ENCODE measurements around the gene FAM53B. TPM values are rescaled to one million over a fixed set of nuclear protein-coding genes. Genes with fewer than 3 reads are reported as not detected.

Gene FAM53B
- total RNA-seq, 4 donors from 2014 or later = 140 to 253 (median 192) TPM

DNA sequence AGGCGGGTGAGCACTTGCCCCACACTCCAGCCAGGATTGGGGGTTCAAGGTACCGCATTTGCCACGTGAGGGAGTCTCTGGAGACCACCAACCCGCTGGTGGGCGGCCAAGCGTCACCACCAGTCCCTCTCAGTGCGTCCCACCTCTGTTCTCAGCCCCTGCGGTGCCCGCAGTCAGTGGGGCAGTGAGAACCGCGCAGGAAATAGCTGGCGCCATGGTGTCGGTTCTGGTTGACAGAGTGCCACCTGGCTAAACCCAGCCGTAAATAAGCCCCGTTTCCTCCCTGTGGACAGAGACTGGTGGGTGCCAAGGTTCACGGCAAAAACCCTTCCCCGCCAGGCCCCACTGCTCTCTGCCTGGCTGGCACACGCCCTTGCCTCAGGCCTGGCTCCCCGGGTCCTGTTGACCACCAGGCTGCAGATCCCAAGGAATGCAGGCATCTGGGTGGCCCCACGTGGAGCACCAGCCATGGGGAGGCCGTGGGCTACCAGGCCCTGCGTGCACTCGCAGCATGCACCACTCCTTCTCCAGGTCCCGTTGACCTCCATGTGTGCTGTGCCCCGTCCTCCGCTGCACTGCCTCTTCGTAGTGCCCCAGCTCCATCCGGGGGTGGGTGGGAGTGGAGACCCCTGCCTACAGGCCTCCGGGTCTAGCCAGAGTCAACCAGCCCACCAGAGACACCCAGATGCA lies 142.6 kb downstream of the FAM53B start:
- Histone ChIP-seq H3K27ac (no peak overlapping the region), H3K4me1 (peaks cover 0 to 8% of the 10 kb centered on the region in 2 donors), H3K4me3 (no peak overlapping the region), H3K36me3 (no peaks in the 10 kb centered on the region), H3K9me3 (no peaks in the 10 kb centered on the region), H3K27me3 (no peaks in the 10 kb centered on the region)
- TF ChIP-seq, protein P1, sequence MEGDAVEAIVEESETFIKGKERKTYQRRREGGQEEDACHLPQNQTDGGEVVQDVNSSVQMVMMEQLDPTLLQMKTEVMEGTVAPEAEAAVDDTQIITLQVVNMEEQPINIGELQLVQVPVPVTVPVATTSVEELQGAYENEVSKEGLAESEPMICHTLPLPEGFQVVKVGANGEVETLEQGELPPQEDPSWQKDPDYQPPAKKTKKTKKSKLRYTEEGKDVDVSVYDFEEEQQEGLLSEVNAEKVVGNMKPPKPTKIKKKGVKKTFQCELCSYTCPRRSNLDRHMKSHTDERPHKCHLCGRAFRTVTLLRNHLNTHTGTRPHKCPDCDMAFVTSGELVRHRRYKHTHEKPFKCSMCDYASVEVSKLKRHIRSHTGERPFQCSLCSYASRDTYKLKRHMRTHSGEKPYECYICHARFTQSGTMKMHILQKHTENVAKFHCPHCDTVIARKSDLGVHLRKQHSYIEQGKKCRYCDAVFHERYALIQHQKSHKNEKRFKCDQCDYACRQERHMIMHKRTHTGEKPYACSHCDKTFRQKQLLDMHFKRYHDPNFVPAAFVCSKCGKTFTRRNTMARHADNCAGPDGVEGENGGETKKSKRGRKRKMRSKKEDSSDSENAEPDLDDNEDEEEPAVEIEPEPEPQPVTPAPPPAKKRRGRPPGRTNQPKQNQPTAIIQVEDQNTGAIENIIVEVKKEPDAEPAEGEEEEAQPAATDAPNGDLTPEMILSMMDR (IDR thresholded peaks at IDR 0.05 in 4 of 5, conservative IDR thresholded peaks at IDR 0.05 in 1 of 5) = no peak
- no peak for TF ChIP-seq POLR2A (IDR thresholded peaks at IDR 0.05)
- ATAC-seq = no peak
- DNase-seq = no peak
- intact Hi-C loops (cut with DNase I; ENCODE audit: low total_unique reads) (no loop called here), in situ Hi-C loops (cut with MboI; ENCODE audit: low sequenced_read_pairs in 4 of 4) (no loop called here)

DNA sequence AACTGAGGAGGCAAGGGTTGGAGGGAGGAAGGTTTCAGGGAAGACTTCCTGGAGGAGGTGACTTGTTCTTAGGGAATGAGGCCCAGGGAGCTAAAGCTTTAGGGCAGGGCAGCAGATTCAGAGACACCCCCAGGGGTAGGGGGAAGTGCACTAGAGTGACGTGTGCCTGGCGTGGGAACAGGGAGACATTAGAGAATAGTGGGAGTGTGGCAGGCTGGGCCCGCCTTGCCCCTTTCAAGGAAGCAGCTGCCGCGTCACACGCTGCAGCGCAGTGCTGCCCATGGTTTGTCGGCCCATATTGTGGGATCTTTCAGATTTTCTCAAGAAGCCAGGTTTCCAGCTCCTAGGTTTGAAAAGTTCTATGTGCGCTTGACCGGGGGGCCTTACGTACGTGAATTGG lies 143.2 kb downstream of the FAM53B start:
- DNase-seq (no peak), ATAC-seq (no peak)
- TF ChIP-seq, protein P1 (IDR thresholded peaks at IDR 0.05 in 4 of 5, conservative IDR thresholded peaks at IDR 0.05 in 1 of 5) = no peak
- no peak for TF ChIP-seq POLR2A (IDR thresholded peaks at IDR 0.05)
- intact Hi-C loops (cut with DNase I; ENCODE audit: low total_unique reads) = no loop called here
- no peaks in the 10 kb centered on the region for H3K27me3 ChIP-seq
- H3K4me1 ChIP-seq = peaks cover 0 to 8% of the 10 kb centered on the region in 2 donors
- in situ Hi-C loops (cut with MboI; ENCODE audit: low sequenced_read_pairs in 4 of 4) = no loop called here
- H3K27ac ChIP-seq = no peak overlapping the region
- no peaks in the 10 kb centered on the region for H3K36me3 ChIP-seq
- H3K9me3 ChIP-seq = no peaks in the 10 kb centered on the region
- no peak overlapping the region for H3K4me3 ChIP-seq

DNA sequence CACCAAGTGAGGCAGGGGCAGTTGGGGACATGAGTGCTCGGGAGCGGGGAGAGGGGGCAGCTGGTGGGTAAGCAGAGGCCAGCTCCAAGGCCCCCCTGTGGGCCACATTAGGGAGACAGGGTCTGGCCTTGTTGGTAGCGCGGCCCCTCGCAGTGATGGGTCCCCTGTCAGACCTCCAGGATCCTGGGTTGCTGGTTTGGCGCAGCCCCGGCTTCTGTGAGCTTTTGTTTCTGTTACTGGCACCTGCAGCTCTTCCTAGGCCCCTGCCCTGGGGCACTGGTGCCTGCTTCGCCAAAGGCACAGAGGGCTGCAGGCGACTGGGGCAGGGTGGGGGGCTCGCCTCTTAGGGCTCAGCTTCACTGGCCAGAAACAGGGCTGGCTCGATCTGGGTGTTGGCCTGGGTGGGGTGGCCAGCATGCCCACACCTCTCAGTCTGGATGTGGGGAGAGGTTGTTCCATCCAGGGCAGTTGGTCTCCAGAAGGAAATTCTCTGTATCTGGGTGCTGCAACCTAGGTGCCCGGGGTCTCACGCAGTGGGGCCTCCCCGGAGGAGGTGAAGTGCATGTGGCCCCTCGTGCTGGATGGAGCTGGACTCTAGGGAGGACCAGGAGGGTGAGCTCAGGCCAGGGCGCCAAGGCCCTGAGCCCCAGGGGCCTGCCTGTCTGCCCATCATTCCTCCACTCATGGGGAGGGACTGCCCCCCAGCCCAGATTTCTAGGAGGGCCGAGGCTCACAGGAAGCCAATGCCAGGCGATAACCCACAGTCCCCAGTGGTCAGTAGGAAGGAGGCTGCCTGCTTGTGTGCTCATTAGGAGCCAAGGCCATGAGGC lies 143.9 kb downstream of the FAM53B start:
- no peak for DNase-seq
- TF ChIP-seq, protein P1 (IDR thresholded peaks at IDR 0.05 in 4 of 5, conservative IDR thresholded peaks at IDR 0.05 in 1 of 5) = no peak
- no peak for TF ChIP-seq POLR2A (IDR thresholded peaks at IDR 0.05)
- Histone ChIP-seq H3K4me3 (no peak overlapping the region), H3K4me1 (peaks cover 0 to 8% of the 10 kb centered on the region in 2 donors), H3K27me3 (no peaks in the 10 kb centered on the region), H3K36me3 (no peaks in the 10 kb centered on the region), H3K27ac (no peak overlapping the region), H3K9me3 (no peaks in the 10 kb centered on the region)
- ATAC-seq = no peak
- in situ Hi-C loops (cut with MboI; ENCODE audit: low sequenced_read_pairs in 4 of 4) (no loop called here), intact Hi-C loops (cut with DNase I; ENCODE audit: low total_unique reads) (no loop called here)

DNA sequence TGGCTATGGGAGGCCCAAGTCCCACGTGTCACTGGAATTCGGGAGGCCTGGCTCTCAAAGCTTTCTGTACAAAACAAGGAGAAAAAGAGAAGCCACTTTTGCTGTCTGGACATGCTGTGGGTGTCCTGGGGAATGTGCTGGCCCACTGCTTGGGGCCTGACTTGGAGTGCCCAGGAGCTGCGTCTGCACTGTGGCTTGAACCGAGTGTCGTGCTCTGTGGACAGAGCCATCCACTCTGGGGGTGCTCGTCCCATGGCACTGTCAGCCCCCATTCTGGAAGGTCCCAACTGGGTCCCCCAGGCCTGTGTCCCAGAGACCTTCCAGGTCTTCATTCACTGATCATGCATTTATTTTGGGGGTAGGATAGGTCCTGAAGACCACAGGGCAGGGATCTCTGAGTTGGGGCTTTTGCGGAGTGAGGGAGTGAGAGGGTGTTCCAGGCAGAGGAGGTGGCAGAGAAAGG lies 144.6 kb downstream of the FAM53B start:
- no peak overlapping the region for H3K27ac ChIP-seq
- no peak overlapping the region for H3K4me3 ChIP-seq
- in situ Hi-C loops (cut with MboI; ENCODE audit: low sequenced_read_pairs in 4 of 4) = no loop called here
- TF ChIP-seq POLR2A (IDR thresholded peaks at IDR 0.05) = no peak
- TF ChIP-seq, protein P1 (IDR thresholded peaks at IDR 0.05 in 4 of 5, conservative IDR thresholded peaks at IDR 0.05 in 1 of 5) = no peak
- ATAC-seq (no peak), DNase-seq (no peak)
- intact Hi-C loops (cut with DNase I; ENCODE audit: low total_unique reads) = no loop called here
- H3K36me3 ChIP-seq = no peaks in the 10 kb centered on the region
- peaks cover 0 to 8% of the 10 kb centered on the region in 2 donors for H3K4me1 ChIP-seq
- H3K27me3 ChIP-seq = no peaks in the 10 kb centered on the region
- no peaks in the 10 kb centered on the region for H3K9me3 ChIP-seq

Data from gastrocnemius medialis (tissue), 4 donors.